AG04449 (cell line): Measurements from ENCODE around the gene LPAR5.

Experiments used
- CTCF ChIA-PET: fragments of 350-600 bp; formaldehyde crosslinking; extraction: SDS; loops from one replicate; lab custom pipeline; 2021; ENCODE audit warnings: antibody characterized with exemption; lab: Yijun Ruan, JAX
- POLR2A ChIA-PET: fragments of 400-600, 350-600 bp; formaldehyde crosslinking; extraction: SDS; loops from one replicate; lab custom pipeline; 2020; ENCODE audit warnings: antibody characterized with exemption, inconsistent platforms; lab: Yijun Ruan, JAX
- DNase-seq: peaks from one replicate; pipeline ENCODE4 v3.0.0-alpha.2; 2010; ENCODE audit warnings: low read depth, low spot score
- H3K4me3 ChIP-seq: 2 replicates; pipeline ENCODE4 v1.5.1; 2011; ENCODE audit warnings: low read depth, mild to moderate bottlenecking, control low read depth, low read length
- TF ChIP-seq, protein P1 (sequence below): IDR thresholded peaks from one replicate; pipeline ENCODE4 v1.5.1; 2011; ENCODE audit warnings: mild to moderate bottlenecking, moderate library complexity, low read length, control low read depth, inconsistent platforms; ENCODE audit not compliant: insufficient read depth; ENCODE audit errors: missing control alignments

The LPAR5 gene

DNA sequence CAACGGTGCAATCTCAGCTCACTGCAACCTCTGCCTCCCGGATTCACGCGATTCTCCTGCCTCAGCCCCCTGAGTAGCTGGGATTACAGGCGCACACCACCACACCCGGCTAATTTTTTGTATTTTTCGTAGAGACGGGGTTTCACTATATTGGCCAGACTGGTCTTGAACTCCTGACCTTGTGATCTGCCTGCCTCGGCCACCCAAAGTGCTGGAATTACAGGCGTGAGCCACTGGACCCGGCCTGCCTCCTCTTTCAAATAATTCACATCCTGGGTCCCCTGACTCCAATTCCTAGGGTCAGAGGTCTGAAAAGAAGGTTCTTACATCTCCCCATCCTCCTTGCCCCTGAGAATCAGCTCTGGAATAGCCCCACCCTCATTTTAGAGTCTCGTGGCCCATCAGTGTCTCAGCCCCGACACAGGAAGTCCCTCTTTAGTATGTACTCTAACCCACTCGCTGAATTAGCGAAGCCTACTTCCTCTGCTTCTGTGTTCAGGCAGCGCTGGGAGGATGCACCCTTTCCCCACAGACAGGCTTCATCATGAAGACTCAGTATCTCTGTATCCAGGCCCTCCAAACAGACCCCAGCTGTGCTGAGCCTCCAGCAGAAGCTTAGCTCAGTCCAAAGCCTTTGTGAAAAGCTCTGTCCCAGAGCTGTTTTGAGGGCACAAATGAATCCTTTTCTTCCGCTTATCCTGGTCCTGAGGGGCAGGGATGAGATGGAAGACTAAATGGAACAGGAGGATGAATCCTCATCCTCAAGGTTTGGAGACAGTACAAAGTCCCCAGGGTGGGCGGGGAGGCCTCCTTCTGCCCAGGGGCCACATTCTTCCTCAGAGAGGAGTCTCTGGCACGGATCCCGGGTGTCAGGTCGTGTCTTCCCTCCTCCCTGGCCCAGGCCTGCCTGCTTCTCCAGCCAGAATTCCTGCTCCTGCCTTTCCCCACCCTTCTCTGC, 3.5 kb downstream of the LPAR5 start:
- POLR2A ChIA-PET, result no interaction called here
- TF ChIP-seq, protein P1, sequence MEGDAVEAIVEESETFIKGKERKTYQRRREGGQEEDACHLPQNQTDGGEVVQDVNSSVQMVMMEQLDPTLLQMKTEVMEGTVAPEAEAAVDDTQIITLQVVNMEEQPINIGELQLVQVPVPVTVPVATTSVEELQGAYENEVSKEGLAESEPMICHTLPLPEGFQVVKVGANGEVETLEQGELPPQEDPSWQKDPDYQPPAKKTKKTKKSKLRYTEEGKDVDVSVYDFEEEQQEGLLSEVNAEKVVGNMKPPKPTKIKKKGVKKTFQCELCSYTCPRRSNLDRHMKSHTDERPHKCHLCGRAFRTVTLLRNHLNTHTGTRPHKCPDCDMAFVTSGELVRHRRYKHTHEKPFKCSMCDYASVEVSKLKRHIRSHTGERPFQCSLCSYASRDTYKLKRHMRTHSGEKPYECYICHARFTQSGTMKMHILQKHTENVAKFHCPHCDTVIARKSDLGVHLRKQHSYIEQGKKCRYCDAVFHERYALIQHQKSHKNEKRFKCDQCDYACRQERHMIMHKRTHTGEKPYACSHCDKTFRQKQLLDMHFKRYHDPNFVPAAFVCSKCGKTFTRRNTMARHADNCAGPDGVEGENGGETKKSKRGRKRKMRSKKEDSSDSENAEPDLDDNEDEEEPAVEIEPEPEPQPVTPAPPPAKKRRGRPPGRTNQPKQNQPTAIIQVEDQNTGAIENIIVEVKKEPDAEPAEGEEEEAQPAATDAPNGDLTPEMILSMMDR, result no peak
- no peak overlapping the region for H3K4me3 ChIP-seq
- CTCF ChIA-PET, result interaction anchor here (1.0 to 4.1 kb wide), 5 partner anchors 12 to 147 kb away, joined by 3 to 34 read pairs (median 5); no protein-coding TSS in a partner anchor
- no peak for DNase-seq

DNA sequence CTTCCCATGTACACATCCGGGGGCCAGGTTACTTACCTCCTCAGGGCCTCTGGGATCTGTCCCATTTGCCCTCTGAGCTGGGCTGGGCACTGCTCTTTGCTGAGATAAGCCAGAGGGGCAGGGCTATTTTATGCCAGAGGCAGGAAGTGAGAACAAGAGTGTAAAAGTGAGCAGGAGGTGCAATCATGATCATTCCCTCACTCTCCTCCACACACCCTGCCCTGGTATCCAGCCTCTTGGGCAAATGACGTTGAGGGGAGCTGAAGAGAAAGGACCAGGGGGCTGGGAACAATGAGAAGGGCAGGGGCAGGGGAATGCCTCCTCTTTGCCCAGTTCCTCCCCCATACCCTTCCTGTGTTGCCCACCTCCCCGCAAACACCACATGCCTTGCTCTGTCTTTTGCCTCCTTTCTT, 4.2 kb downstream of the LPAR5 start:
- H3K4me3 ChIP-seq, result no peak overlapping the region
- TF ChIP-seq, protein P1, result no peak
- POLR2A ChIA-PET, result no interaction called here
- CTCF ChIA-PET, result interaction anchor here (1.0 to 4.1 kb wide), 6 partner anchors 11 to 148 kb away, joined by 3 to 34 read pairs (median 4); no protein-coding TSS in a partner anchor
- DNase-seq, result no peak

DNA sequence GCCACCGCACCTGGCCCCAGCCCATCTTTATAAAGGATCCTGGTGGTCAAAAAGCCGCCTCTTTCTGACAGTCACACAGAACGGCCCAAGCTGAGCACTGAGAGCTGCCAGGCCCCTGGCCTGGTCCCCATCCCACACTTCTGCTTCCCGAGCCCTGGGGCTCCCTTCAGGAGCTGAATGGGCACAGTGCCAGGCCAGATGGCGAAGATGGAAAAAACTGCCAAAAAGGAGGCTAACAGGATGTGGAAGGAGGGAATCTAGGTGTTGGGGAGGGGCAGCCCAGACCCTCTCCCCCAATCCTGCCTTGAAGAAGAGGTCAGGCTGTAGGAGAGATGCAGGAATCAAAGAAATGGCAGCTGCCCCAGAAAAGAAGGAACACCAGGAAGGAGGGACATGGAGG, 5.0 kb downstream of the LPAR5 start:
- no peak for DNase-seq
- H3K4me3 ChIP-seq, result no peak overlapping the region
- ChIA-PET CTCF (interaction anchor here (1.2 to 4.1 kb wide), 6 partner anchors 10 to 68 kb away, joined by 3 to 34 read pairs (median 4); no protein-coding TSS in a partner anchor), POLR2A (no interaction called here)
- TF ChIP-seq, protein P1, result no peak

DNA sequence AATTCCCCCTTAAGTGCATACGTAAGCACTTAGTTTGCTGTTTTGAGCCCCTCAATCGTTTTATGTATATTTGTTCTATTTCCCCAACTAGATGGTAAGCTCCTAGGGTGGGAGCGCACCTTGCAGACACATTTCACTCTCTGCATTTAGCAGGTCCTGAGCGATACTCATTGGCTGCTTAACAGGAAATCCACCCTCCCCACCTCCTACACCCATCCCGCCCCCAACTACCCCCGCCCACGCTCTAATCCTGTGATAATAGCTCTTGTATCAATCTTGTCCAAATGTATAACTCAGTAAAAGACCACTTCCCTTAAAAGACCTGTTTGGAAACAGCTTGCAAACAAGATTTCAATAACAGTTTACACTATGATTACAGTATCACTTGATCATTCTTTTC, 8.1 kb downstream of the LPAR5 start:
- H3K4me3 ChIP-seq, result no peak overlapping the region
- no peak for DNase-seq
- ChIA-PET POLR2A (no interaction called here), CTCF (interaction anchor here (0.8 to 1.1 kb wide), 3 partner anchors 9 to 57 kb away, joined by 3 to 5 read pairs (median 3); no protein-coding TSS in a partner anchor)
- TF ChIP-seq, protein P1, result no peak

DNA sequence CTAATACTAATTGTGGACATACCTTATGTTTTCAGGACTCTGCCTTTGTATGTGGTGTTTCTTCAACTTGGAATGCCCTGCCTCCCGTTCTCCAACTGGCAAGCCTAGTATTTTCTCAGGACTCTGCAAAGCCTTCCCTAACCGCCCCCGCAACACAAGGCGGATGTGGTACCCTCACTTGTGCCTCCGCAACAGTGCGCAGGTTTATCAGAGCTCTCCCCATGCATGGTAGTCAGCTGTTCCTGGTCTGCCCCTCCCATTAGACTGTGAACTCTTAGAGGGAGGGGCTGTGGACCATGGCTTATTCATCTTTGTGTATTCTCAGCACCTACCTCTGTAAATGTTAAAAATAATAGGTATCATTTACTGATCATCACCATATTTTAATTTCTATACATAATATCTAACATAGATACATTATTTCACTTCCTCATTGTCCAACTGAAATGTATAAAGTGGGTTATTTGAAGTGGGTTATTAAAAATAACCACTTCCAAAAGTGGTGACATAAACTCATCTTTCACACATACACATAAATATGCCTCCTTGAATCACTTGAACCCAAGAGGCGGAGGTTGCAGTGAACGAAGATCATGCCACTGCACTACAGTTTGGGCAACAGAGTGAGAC, 9.0 kb downstream of the LPAR5 start:
- DNase-seq, result no peak
- CTCF ChIA-PET, result interaction anchor here (0.8 to 1.1 kb wide), 4 partner anchors 8 to 62 kb away, joined by 3 to 5 read pairs (median 3); no protein-coding TSS in a partner anchor
- POLR2A ChIA-PET, result no interaction called here
- H3K4me3 ChIP-seq, result no peak overlapping the region
- TF ChIP-seq, protein P1, result no peak
